Esophagus muscularis mucosa (tissue), 4 donors: ENCODE data around the gene RASL11B. TPM values are rescaled to one million over a fixed set of nuclear protein-coding genes. Genes with fewer than 3 reads are reported as not detected.

ENCODE experiments used
- DNase-seq: peaks from one replicate; pipeline ENCODE4 v3.0.0-alpha.2; 2017; ENCODE audit errors: extremely low spot score
- H3K27ac ChIP-seq, 4 donors: fragments of 200-600 bp; sonication (generic); replicated peaks in 1 of 4; 1 replicate in 3 of 4; 2 replicates in 1 of 4; pipeline ENCODE4 v1.5.1; 2016 to 2019; ENCODE audit warnings: mild to moderate bottlenecking in 1 of 4
- H3K27me3 ChIP-seq, 4 donors: fragments of 200-600 bp; sonication (generic); one replicate each; pipeline versions ENCODE4 v1.5.1 to v1.6.0; 2016 to 2019
- H3K36me3 ChIP-seq, 4 donors: fragments of 200-600 bp; sonication (generic); one replicate each; pipeline ENCODE4 v1.5.1; 2016 to 2019
- H3K4me1 ChIP-seq, 4 donors: fragments of 200-600 bp; sonication (generic); one replicate each; pipeline ENCODE4 v1.5.1; 2016 to 2019
- H3K4me3 ChIP-seq, 4 donors: fragments of 200-600 bp; sonication (generic); 1 replicate in 2 of 4; 2 replicates in 2 of 4; pipeline ENCODE4 v1.5.1; 2016 to 2019; ENCODE audit warnings: mild to moderate bottlenecking in 4 of 4, moderate library complexity in 1 of 4
- H3K9me3 ChIP-seq, 4 donors: fragments of 200-600 bp; sonication (generic); 1 replicate in 3 of 4; 2 replicates in 1 of 4; pipeline ENCODE4 v1.5.1; 2016 to 2019
- CTCF ChIP-seq, 3 experiments: fragments of 200-600 bp in 2 of 3; fragments of 450-650 bp in 1 of 3; sonication (generic) in 2 of 3; IDR thresholded peaks; one replicate each; pipeline ENCODE4 v1.5.1; 2017 to 2019; ENCODE audit warnings: antibody characterized with exemption in 3 of 3, mild to moderate bottlenecking in 2 of 3, moderate library complexity in 1 of 3
- EP300 ChIP-seq: sonication (generic); formaldehyde crosslinking; IDR thresholded peaks from one replicate; pipeline ENCODE4 v1.6.1; 2017; ENCODE audit warnings: antibody characterized with exemption
- POLR2A ChIP-seq: fragments of 450-650 bp; IDR thresholded peaks from one replicate; pipeline ENCODE4 v1.6.1; 2017; ENCODE audit warnings: antibody characterized with exemption, moderate library complexity, mild to moderate bottlenecking, low read depth
- POLR2AphosphoS5 ChIP-seq, 2 donors: sonication (generic); formaldehyde crosslinking; IDR thresholded peaks; one replicate each; pipeline ENCODE4 v1.6.1; 2017; ENCODE audit warnings: antibody characterized with exemption in 2 of 2
- WGBS: methylation state at CpG from one replicate; pipeline ENCODE4 v1.1.5; 2018; 5-methylcytosine and 5-hydroxymethylcytosine counted together
- intact Hi-C: fragments of 100-400 bp; cut with DNase I; formaldehyde crosslinking; loops from one replicate; pipeline ENCODE4 v1.15.1; 2023
- total RNA-seq, 4 donors: library from RNA; depleted of rRNA; stranded (reverse); fragments of >200 nt; gene quantifications; one replicate each; pipeline versions ENCODE4 v1.1.0 to v1.2.1, GENCODE V29; 2016

Gene RASL11B
- total RNA-seq, 4 donors from 2014 or later: 0.83 to 2.3 (median 1.3) TPM

GRCh38 chr4:52869196-52869595 is 7.1 kb downstream of the RASL11B start:
- Histone ChIP-seq H3K4me3 (no peak overlapping the region), H3K27me3 (no peaks in the 10 kb centered on the region), H3K27ac (no peak overlapping the region), H3K36me3 (peaks cover 0 to 10% (median 4%) of the 10 kb centered on the region in 4 donors), H3K9me3 (no peaks in the 10 kb centered on the region), H3K4me1 (peaks cover 0 to 47% (median 27%) of the 10 kb centered on the region in 4 donors)
- DNase-seq: no peak
- intact Hi-C loops: no loop called here
- TF ChIP-seq CTCF (IDR thresholded peaks at IDR 0.05) (no peak), POLR2AphosphoS5 (IDR thresholded peaks at IDR 0.05) (no peak), POLR2A (no peak), EP300 (no peak)
- whole genome bisulfite sequencing: 73% methylated on average over 11 of the region's 12 CpGs

GRCh38 chr4:52869656-52870055 is 7.5 kb downstream of the RASL11B start:
- WGBS: 100% methylated on average over 1 of the region's 1 CpG
- H3K36me3 ChIP-seq: peaks cover 0 to 10% (median 4%) of the 10 kb centered on the region in 4 donors
- H3K27ac ChIP-seq: no peak overlapping the region
- H3K4me1 ChIP-seq: peaks cover 0 to 44% (median 25%) of the 10 kb centered on the region in 4 donors
- H3K27me3 ChIP-seq: no peaks in the 10 kb centered on the region
- TF ChIP-seq EP300 (no peak), POLR2A (no peak), POLR2AphosphoS5 (IDR thresholded peaks at IDR 0.05) (no peak), CTCF (IDR thresholded peaks at IDR 0.05) (no peak)
- no peaks in the 10 kb centered on the region for H3K9me3 ChIP-seq
- intact Hi-C loops: no loop called here
- H3K4me3 ChIP-seq: no peak overlapping the region
- no peak for DNase-seq

GRCh38 chr4:52870225-52870624 is 8.1 kb downstream of the RASL11B start:
- TF ChIP-seq CTCF (IDR thresholded peaks at IDR 0.05) (no peak), POLR2A (no peak), POLR2AphosphoS5 (IDR thresholded peaks at IDR 0.05) (no peak), EP300 (no peak)
- DNase-seq: no peak
- Histone ChIP-seq H3K36me3 (peaks cover 0 to 10% (median 4%) of the 10 kb centered on the region in 4 donors), H3K9me3 (no peaks in the 10 kb centered on the region), H3K4me3 (no peak overlapping the region), H3K27me3 (no peaks in the 10 kb centered on the region), H3K4me1 (peaks cover 0 to 39% (median 20%) of the 10 kb centered on the region in 4 donors), H3K27ac (no peak overlapping the region)
- 90% methylated on average over 4 of the region's 4 CpGs for WGBS
- intact Hi-C loops: no loop called here

GRCh38 chr4:52873191-52873590 is 11.1 kb downstream of the RASL11B start:
- H3K36me3 ChIP-seq: peaks cover 0 to 10% (median 0%) of the 10 kb centered on the region in 4 donors
- H3K9me3 ChIP-seq: no peaks in the 10 kb centered on the region
- no peak for DNase-seq
- H3K27me3 ChIP-seq: no peaks in the 10 kb centered on the region
- H3K27ac ChIP-seq: no peak overlapping the region
- no peak overlapping the region for H3K4me3 ChIP-seq
- peaks cover 0 to 20% (median 17%) of the 10 kb centered on the region in 4 donors for H3K4me1 ChIP-seq
- WGBS: 89% methylated on average over 1 of the region's 1 CpG
- intact Hi-C loops: no loop called here
- TF ChIP-seq EP300 (no peak), CTCF (IDR thresholded peaks at IDR 0.05) (no peak), POLR2A (no peak), POLR2AphosphoS5 (IDR thresholded peaks at IDR 0.05) (no peak)

GRCh38 chr4:52873861-52874343 is 11.8 kb downstream of the RASL11B start:
- no peaks in the 10 kb centered on the region for H3K9me3 ChIP-seq
- peaks cover 0 to 16% (median 14%) of the 10 kb centered on the region in 4 donors for H3K4me1 ChIP-seq
- no peak overlapping the region for H3K4me3 ChIP-seq
- no peak for DNase-seq
- no peaks in the 10 kb centered on the region for H3K27me3 ChIP-seq
- TF ChIP-seq CTCF (IDR thresholded peaks at IDR 0.05) (no peak), EP300 (no peak), POLR2AphosphoS5 (IDR thresholded peaks at IDR 0.05) (no peak)
- intact Hi-C loops: no loop called here
- H3K27ac ChIP-seq: no peak overlapping the region
- 93% methylated on average over 10 of the region's 10 CpGs for WGBS
- peaks cover 0 to 10% (median 0%) of the 10 kb centered on the region in 4 donors for H3K36me3 ChIP-seq
